CMK (cell line): ENCODE measurements around the gene FBXO36.

Source experiments
- DNase-seq: peaks from one replicate; pipeline ENCODE4 v3.0.0-alpha.2; 2010; ENCODE audit warnings: low read depth

The FBXO36 gene

GRCh38 chr2:230050136-230050535 lies 127.8 kb downstream of the FBXO36 start:
- no peak for DNase-seq

- no peak for DNase-seq
Measured at GRCh38 chr2:230052299-230052698, 130.0 kb downstream of the FBXO36 start.

DNA sequence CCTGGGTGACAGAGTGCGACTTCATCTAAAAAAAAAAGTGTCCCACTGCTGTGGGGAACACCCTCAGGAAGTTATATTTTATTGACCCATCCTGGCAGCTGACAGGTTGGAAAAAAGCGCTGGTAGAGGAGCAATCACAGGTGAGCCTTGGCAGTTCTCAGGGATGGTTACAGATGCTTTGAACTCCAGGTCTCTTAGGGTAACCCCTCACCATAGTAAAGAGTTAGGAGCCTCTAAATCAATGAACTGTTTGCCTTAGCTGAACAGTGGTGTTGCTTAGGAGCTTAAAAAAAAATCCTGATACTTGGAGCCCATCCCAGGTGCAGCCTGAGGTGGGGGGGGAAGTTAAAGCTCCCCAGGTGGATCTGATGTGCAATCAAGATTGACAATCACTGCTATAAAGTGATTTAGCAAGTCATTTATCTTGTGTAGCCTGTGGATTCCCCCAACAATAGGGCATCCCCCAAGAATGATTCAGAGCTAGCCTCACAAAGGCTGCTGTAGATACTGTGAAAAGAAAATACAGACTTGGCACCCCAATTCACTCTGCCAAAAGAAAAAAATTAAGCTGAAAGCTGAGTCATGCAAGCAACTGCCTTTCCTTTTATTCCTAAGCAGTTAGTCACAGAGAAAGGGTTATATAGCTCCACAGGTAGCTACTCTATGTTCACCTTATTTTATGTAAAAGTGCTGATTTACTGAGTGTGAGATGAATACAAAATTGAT lies 131.6 kb downstream of the FBXO36 start:
- DNase-seq = no peak

- no peak for DNase-seq
Measured at GRCh38 chr2:230060672-230061293, 138.5 kb downstream of the FBXO36 start.
